Loucy (cell line): Measurements from ENCODE around the gene FAM53A.

Experiments
- H2AFZ ChIP-seq: fragments of 200-600 bp; sonication (generic); 2 replicates; pipeline ENCODE4 v1.6.0; 2016; ENCODE audit warnings: antibody characterized with exemption, mild to moderate bottlenecking, low read length, moderate library complexity
- H3F3A ChIP-seq: fragments of 200-600 bp; 2 replicates; pipeline ENCODE4 v1.6.0; 2016; ENCODE audit warnings: antibody characterized with exemption, low read depth, mild to moderate bottlenecking
- H3K27me3 ChIP-seq: fragments of 200-600 bp; sonication (generic); 2 replicates; pipeline ENCODE4 v1.6.1; 2014; ENCODE audit warnings: low read length, mild to moderate bottlenecking; ENCODE audit not compliant: insufficient read depth, poor library complexity, severe bottlenecking
- H3K36me3 ChIP-seq: fragments of 200-600 bp; sonication (generic); 2 replicates; pipeline ENCODE4 v1.6.1; 2016; ENCODE audit warnings: low read length; ENCODE audit not compliant: insufficient read depth
- H3K4me1 ChIP-seq: fragments of 200-600 bp; sonication (generic); 2 replicates; pipeline ENCODE4 v1.5.1; 2014; ENCODE audit warnings: low read length, mild to moderate bottlenecking; ENCODE audit not compliant: insufficient read depth, poor library complexity, severe bottlenecking
- H3K4me2 ChIP-seq: fragments of 200-600 bp; sonication (generic); 2 replicates; pipeline ENCODE4 v1.6.0; 2014; ENCODE audit warnings: antibody characterized with exemption, low read length, low read depth, mild to moderate bottlenecking; ENCODE audit not compliant: poor library complexity, severe bottlenecking
- H3K4me3 ChIP-seq: fragments of 200-600 bp; sonication (generic); 2 replicates; pipeline ENCODE4 v1.5.1; 2014; ENCODE audit warnings: low read length, mild to moderate bottlenecking, mixed read lengths; ENCODE audit not compliant: poor library complexity, severe bottlenecking
- H3K79me2 ChIP-seq: fragments of 200-600 bp; sonication (generic); 2 replicates; pipeline ENCODE4 v1.6.1; 2014; ENCODE audit warnings: low read length; ENCODE audit not compliant: insufficient read depth
- H3K9ac ChIP-seq: fragments of 200-600 bp; sonication (generic); 2 replicates; pipeline ENCODE4 v1.6.0; 2014; ENCODE audit warnings: mild to moderate bottlenecking, low read depth, low read length, moderate library complexity; ENCODE audit not compliant: poor library complexity, severe bottlenecking
- H3K9me2 ChIP-seq: fragments of 200-600 bp; sonication (generic); replicated peaks from 2 replicates; pipeline ENCODE4 v1.6.1; 2016; ENCODE audit warnings: low read depth, low read length, mixed read lengths
- H3K9me3 ChIP-seq: fragments of 200-600 bp; sonication (generic); 2 replicates; pipeline ENCODE4 v1.6.1; 2014; ENCODE audit warnings: mild to moderate bottlenecking, antibody characterized with exemption, low read length, low read depth; ENCODE audit not compliant: insufficient read depth
- H4K20me1 ChIP-seq: fragments of 200-600 bp; sonication (generic); 2 replicates; pipeline ENCODE4 v1.6.0; 2014; ENCODE audit warnings: antibody characterized with exemption, low read length, mild to moderate bottlenecking; ENCODE audit not compliant: insufficient read depth, poor library complexity, severe bottlenecking
- EZH2phosphoT487 ChIP-seq: fragments of 200-600 bp; IDR thresholded peaks from 2 replicates; pipeline ENCODE4 v1.6.1; 2018; ENCODE audit warnings: antibody characterized with exemption, mild to moderate bottlenecking, moderate library complexity, borderline replicate concordance
- TF ChIP-seq, protein P1 (sequence below): fragments of 200-600 bp; sonication (generic); conservative IDR thresholded peaks from 2 replicates; pipeline ENCODE4 v1.5.1; 2014; ENCODE audit warnings: mild to moderate bottlenecking, antibody characterized with exemption, low read length

FAM53A gene

DNA sequence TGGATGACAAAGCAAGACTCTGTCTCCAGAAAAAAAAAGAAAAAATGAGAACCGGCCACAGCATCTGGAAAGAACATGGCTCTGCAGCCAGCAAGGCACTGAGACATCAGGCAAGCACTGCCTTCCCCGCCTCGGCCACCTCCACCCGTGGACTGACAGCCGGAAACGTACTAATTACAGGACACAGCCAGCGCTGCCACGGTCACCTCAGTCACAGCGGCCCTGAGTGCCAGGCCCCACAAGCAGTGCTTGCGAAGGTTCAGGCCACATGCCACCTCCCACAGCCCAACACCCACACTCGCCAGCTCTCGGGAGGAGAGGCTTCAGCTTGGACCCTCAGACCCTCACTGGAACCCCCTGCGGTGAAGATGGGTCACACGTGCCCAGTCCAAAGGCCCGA lies 16.8 kb downstream of the FAM53A start:
- Histone ChIP-seq H3K27me3 (no peaks in the 10 kb centered on the region), H2AFZ (no peak overlapping the region), H3K9me2 (no peaks in the 10 kb centered on the region), H3K4me3 (no peak overlapping the region), H3K4me1 (no peaks in the 10 kb centered on the region), H3K9me3 (no peaks in the 10 kb centered on the region), H3K9ac (no peak overlapping the region), H3K4me2 (no peak overlapping the region), H3K36me3 (no peaks in the 10 kb centered on the region), H3F3A (no peaks in the 10 kb centered on the region), H3K79me2 (no peaks in the 10 kb centered on the region), H4K20me1 (no peaks in the 10 kb centered on the region)
- TF ChIP-seq EZH2phosphoT487, result no peak
- TF ChIP-seq, protein P1, sequence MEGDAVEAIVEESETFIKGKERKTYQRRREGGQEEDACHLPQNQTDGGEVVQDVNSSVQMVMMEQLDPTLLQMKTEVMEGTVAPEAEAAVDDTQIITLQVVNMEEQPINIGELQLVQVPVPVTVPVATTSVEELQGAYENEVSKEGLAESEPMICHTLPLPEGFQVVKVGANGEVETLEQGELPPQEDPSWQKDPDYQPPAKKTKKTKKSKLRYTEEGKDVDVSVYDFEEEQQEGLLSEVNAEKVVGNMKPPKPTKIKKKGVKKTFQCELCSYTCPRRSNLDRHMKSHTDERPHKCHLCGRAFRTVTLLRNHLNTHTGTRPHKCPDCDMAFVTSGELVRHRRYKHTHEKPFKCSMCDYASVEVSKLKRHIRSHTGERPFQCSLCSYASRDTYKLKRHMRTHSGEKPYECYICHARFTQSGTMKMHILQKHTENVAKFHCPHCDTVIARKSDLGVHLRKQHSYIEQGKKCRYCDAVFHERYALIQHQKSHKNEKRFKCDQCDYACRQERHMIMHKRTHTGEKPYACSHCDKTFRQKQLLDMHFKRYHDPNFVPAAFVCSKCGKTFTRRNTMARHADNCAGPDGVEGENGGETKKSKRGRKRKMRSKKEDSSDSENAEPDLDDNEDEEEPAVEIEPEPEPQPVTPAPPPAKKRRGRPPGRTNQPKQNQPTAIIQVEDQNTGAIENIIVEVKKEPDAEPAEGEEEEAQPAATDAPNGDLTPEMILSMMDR, result no peak

GRCh38 chr4:1666391-1666790 lies 17.7 kb downstream of the FAM53A start:
- Histone ChIP-seq H3K79me2 (no peaks in the 10 kb centered on the region), H3K4me2 (no peak overlapping the region), H3K9me2 (no peaks in the 10 kb centered on the region), H2AFZ (no peak overlapping the region), H3K4me3 (no peak overlapping the region), H4K20me1 (no peaks in the 10 kb centered on the region), H3K4me1 (no peaks in the 10 kb centered on the region), H3K9ac (no peak overlapping the region), H3K36me3 (no peaks in the 10 kb centered on the region), H3K27me3 (no peaks in the 10 kb centered on the region), H3F3A (no peaks in the 10 kb centered on the region), H3K9me3 (no peaks in the 10 kb centered on the region)
- no peak for TF ChIP-seq EZH2phosphoT487
- TF ChIP-seq, protein P1, result no peak

DNA sequence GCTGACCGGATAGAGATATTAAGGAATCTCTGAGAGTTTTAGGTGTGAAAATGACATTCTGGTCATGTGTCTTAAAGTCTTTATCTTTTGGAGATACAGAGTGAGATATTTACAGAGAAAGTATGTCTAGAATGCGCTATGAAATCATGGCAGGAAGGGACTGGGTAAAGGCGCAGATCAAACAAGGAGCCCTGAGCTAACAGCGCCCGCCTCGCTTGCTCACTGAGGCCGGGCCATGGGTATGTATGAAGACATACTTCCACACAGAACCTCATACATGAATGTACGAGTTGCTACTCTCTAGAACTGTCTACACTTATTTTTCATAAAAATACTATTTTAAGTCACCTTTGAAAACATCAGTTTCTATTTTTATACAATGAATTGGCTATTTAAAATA lies 20.0 kb downstream of the FAM53A start:
- H3K4me3 ChIP-seq, result no peak overlapping the region

More for the DNA sequence above, 20.0 kb downstream of the FAM53A start:
- H3K79me2 ChIP-seq, result no peaks in the 10 kb centered on the region
- H3F3A ChIP-seq, result no peaks in the 10 kb centered on the region
- no peaks in the 10 kb centered on the region for H3K9me2 ChIP-seq
- TF ChIP-seq EZH2phosphoT487, result no peak
- TF ChIP-seq, protein P1, result no peak
- H3K4me2 ChIP-seq, result no peak overlapping the region
- H2AFZ ChIP-seq, result no peak overlapping the region
- no peaks in the 10 kb centered on the region for H4K20me1 ChIP-seq
- H3K36me3 ChIP-seq, result no peaks in the 10 kb centered on the region
- H3K27me3 ChIP-seq, result no peaks in the 10 kb centered on the region
- no peaks in the 10 kb centered on the region for H3K9me3 ChIP-seq
- H3K4me1 ChIP-seq, result no peaks in the 10 kb centered on the region
- no peak overlapping the region for H3K9ac ChIP-seq
